HepG2 (cell line): ENCODE results near the gene RAPH1. TPM values are rescaled to one million over a fixed set of nuclear protein-coding genes. Genes with fewer than 3 reads are reported as not detected.
A peak's percentile ranks its signal among the peaks of the same experiment; 100 is the strongest.

ENCODE experiments used
- ATAC-seq: fragments of 200-7000 bp; cut with Tn5 transposase; 3 replicates; pipeline ENCODE4 v1.9.1; 2020; ENCODE audit warnings: mild to moderate bottlenecking, moderate library complexity
- BruUV-seq: library from RNA; stranded (reverse); fragments of 400-500 nt; replicated peaks from 2 replicates; lab custom pipeline; 2021; lab: Mats Ljungman, UMichigan
- CTCF ChIA-PET: fragments of 300-600 bp; formaldehyde crosslinking; extraction: SDS; loops from one replicate; lab custom pipeline; 2021; ENCODE audit warnings: low total read pairs, inconsistent platforms, low intra/inter-chr PET ratio; lab: Yijun Ruan, JAX
- POLR2A ChIA-PET: fragments of 350-600 bp; sonication (Branson Sonifier 250); formaldehyde crosslinking; loops from one replicate; lab custom pipeline; 2020; ENCODE audit warnings: antibody characterized with exemption, inconsistent platforms; lab: Yijun Ruan, JAX
- DNase-seq: peaks from one replicate; pipeline ENCODE4 v3.0.0-alpha.2; 2015; ENCODE audit warnings: low spot score
- FAIRE-seq: peaks from 3 replicates; lab custom pipeline; 2011; peaks lifted over from hg19 to GRCh38; lab: Jason Lieb, UNC
- H2AFZ ChIP-seq: one replicate; pipeline ENCODE4 v1.6.1; 2011; ENCODE audit warnings: low read length, inconsistent platforms
- H3K27ac ChIP-seq: fragments of 300-600 bp; 3 replicates; pipeline ENCODE4 v1.8.0; 2011; ENCODE audit warnings: mixed run types, mild to moderate bottlenecking, mixed read lengths, low read length, inconsistent platforms; ENCODE audit not compliant: insufficient read depth; ENCODE audit errors: extremely low read length
- H3K27me3 ChIP-seq, 2 experiments: fragments of 200-600 bp in 1 of 2; 2 replicates in 1 of 2; 3 replicates in 1 of 2; pipeline versions ENCODE4 v1.6.0 to v1.8.0; 2011; ENCODE audit warnings: low read length in 2 of 2, mild to moderate bottlenecking in 2 of 2, moderate library complexity in 2 of 2, inconsistent platforms in 1 of 2; ENCODE audit not compliant: insufficient read depth in 2 of 2, control insufficient read depth in 1 of 2
- H3K36me3 ChIP-seq, 2 experiments: fragments of 200-600 bp in 1 of 2; replicated peaks in 1 of 2; 2 replicates in 1 of 2; 3 replicates in 1 of 2; pipeline versions ENCODE4 v1.5.1 to v1.8.0; 2011; ENCODE audit warnings: low read length in 2 of 2, inconsistent platforms in 1 of 2; ENCODE audit not compliant: insufficient read depth in 2 of 2, control insufficient read depth in 1 of 2
- H3K4me1 ChIP-seq: 2 replicates; pipeline ENCODE4 v1.5.1; 2012; ENCODE audit warnings: low read length, inconsistent platforms; ENCODE audit not compliant: insufficient read depth
- H3K4me2 ChIP-seq: 2 replicates; pipeline ENCODE4 v1.6.0; 2011; ENCODE audit warnings: low read depth, low read length, inconsistent platforms
- H3K4me3 ChIP-seq, 3 experiments: fragments of 200-600 bp in 1 of 3; sonication (generic), shearing (Covaris generic) in 1 of 3; replicated peaks in 1 of 3; 2 replicates each; pipeline ENCODE4 v1.5.1; 2011 to 2016; ENCODE audit warnings: low read length in 3 of 3, inconsistent platforms in 2 of 3, low read depth in 2 of 3, mild to moderate bottlenecking in 2 of 3, control low read depth in 1 of 3, mixed read lengths in 1 of 3; ENCODE audit not compliant: insufficient read depth in 1 of 3
- H3K79me2 ChIP-seq: one replicate; pipeline ENCODE4 v1.6.1; 2011; ENCODE audit warnings: low read length, inconsistent platforms; ENCODE audit not compliant: insufficient read depth
- H3K9ac ChIP-seq: 2 replicates; pipeline ENCODE4 v1.6.0; 2011; ENCODE audit warnings: mild to moderate bottlenecking, low read depth, low read length, inconsistent platforms; ENCODE audit not compliant: insufficient read depth
- H3K9me3 ChIP-seq: 2 replicates; pipeline ENCODE4 v1.5.1; 2012; ENCODE audit warnings: mild to moderate bottlenecking, low read length
- H4K20me1 ChIP-seq: 2 replicates; pipeline ENCODE4 v1.6.0; 2011; ENCODE audit warnings: inconsistent platforms, mild to moderate bottlenecking, low read length, moderate library complexity; ENCODE audit not compliant: insufficient read depth
- FOXA3 ChIP-seq: IDR thresholded peaks from 2 replicates; pipeline ENCODE4 v1.6.1; 2016; ENCODE audit warnings: missing genetic modification reagents, missing compliant biosample characterization
- KAT2B ChIP-seq: fragments of 150-350 bp; IDR thresholded peaks from 2 replicates; pipeline ENCODE4 v1.6.1; 2014; ENCODE audit warnings: low read depth, low read length, borderline replicate concordance
- MLLT10 ChIP-seq: sonication (generic); formaldehyde crosslinking; IDR thresholded peaks from 2 replicates; pipeline ENCODE4 v1.4.0; 2020; ENCODE audit warnings: missing genetic modification reagents
- SOX13 ChIP-seq, 3 experiments: fragments of 450-650 bp in 1 of 3; sonication (generic) in 1 of 3; formaldehyde crosslinking in 1 of 3; IDR thresholded peaks in 2 of 3; conservative IDR thresholded peaks in 1 of 3; 2 replicates each; pipeline versions ENCODE4 v1.5.0 to v1.6.1; 2016 to 2020; ENCODE audit warnings: antibody characterized with exemption in 1 of 3, mild to moderate bottlenecking in 1 of 3, missing compliant biosample characterization in 1 of 3, missing genetic modification reagents in 1 of 3, moderate library complexity in 1 of 3
- ZFYVE20 ChIP-seq: sonication (generic); formaldehyde crosslinking; IDR thresholded peaks from 2 replicates; pipeline ENCODE4 v1.8.0; 2023; ENCODE audit warnings: low read depth, mild to moderate bottlenecking, moderate library complexity, missing genetic modification reagents, borderline replicate concordance
- ZNF33A ChIP-seq: sonication (generic); formaldehyde crosslinking; IDR thresholded peaks from 2 replicates; pipeline ENCODE4 v1.5.1; 2020; ENCODE audit warnings: missing genetic modification reagents, mild to moderate bottlenecking, moderate library complexity, borderline replicate concordance
- WGBS: methylation state at CpG from one replicate; pipeline ENCODE4 v1.1.6; 2017; ENCODE audit warnings: low lambda C conversion rate; 5-methylcytosine and 5-hydroxymethylcytosine counted together
- in situ Hi-C: cut with HindIII; loops from 2 replicates; pipeline ENCODE4 v1.10.0; 2017; ENCODE audit warnings: low pct_unique_long_range_greater_than_20kb; ENCODE audit not compliant: extremely low pct_ligation_motif_present
- intact Hi-C: fragments of 100-400 bp; cut with micrococcal nuclease; formaldehyde crosslinking; loops from one replicate; pipeline ENCODE4 v1.10.0; 2022; ENCODE audit not compliant: unreplicated experiment
- polyA plus RNA-seq, 8 experiments: library from polyadenylated mRNA; depleted of rRNA in 3 of 8; stranded (reverse) in 7 of 8; unstranded in 1 of 8; fragments of >200 nt; fragmentation: Illumina TruSeq in 4 of 8; extraction: Trizol in 4 of 8; gene quantifications; 2 replicates each; pipeline versions ENCODE4 v1.2.1 to v1.2.3, GENCODE V29; 2011 to 2016; ENCODE audit warnings: low read depth in 4 of 8, missing spikeins in 1 of 8, mixed read lengths in 1 of 8; ENCODE audit not compliant: insufficient read depth in 1 of 8
- total RNA-seq, 5 experiments: library from RNA; depleted of rRNA; stranded (reverse); fragments of >200 nt; fragmentation: Illumina TruSeq; extraction: Trizol; gene quantifications; 2 replicates each; pipeline ENCODE4 v1.2.3, GENCODE V29; 2016; ENCODE audit warnings: low read depth in 1 of 5
- TF ChIP-seq, protein P1 (sequence below): IDR thresholded peaks from 2 replicates; pipeline ENCODE4 v1.6.1; 2016; ENCODE audit warnings: missing compliant biosample characterization, missing genetic modification reagents, borderline replicate concordance
- TF ChIP-seq, protein P2 (sequence below): sonication (generic); formaldehyde crosslinking; IDR thresholded peaks from 2 replicates; pipeline ENCODE4 v1.5.1; 2020; ENCODE audit warnings: missing genetic modification reagents, mild to moderate bottlenecking, borderline replicate concordance
- TF ChIP-seq, protein P3 (sequence below): sonication (generic); formaldehyde crosslinking; IDR thresholded peaks from 2 replicates; pipeline ENCODE4 v1.4.0; 2020; ENCODE audit warnings: missing genetic modification reagents

RAPH1 gene
- total and polyA plus RNA-seq, 2 of the 13 experiments (the other 11 are each of a cell fraction or from before 2014, with no cell fraction given): 5.3 to 6.7 TPM

DNA sequence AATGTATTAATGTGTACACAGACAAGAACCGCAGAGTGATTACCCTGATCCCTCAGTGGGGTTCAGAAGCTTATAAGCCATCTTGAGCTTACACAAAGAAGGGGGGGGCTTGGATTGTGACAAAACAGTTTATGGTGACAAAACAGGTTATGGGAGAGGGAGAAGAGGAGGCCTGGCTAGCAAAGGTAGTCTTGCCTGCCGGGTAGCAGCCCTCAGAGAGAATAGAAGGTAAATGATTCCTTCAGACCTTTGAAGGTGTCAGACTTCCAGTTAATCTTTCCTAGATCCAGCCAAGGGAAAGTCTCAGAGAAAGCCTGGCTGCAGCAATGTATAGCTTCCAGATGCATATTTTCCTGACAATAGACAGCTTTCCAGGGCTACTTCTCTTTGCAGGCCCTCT lies 44.6 kb upstream of the RAPH1 start (continued):
- TF ChIP-seq, protein P1, sequence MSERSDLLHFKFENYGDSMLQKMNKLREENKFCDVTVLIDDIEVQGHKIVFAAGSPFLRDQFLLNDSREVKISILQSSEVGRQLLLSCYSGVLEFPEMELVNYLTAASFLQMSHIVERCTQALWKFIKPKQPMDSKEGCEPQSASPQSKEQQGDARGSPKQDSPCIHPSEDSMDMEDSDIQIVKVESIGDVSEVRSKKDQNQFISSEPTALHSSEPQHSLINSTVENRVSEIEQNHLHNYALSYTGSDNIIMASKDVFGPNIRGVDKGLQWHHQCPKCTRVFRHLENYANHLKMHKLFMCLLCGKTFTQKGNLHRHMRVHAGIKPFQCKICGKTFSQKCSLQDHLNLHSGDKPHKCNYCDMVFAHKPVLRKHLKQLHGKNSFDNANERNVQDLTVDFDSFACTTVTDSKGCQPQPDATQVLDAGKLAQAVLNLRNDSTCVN: no peak
- no peak for TF ChIP-seq KAT2B

DNA sequence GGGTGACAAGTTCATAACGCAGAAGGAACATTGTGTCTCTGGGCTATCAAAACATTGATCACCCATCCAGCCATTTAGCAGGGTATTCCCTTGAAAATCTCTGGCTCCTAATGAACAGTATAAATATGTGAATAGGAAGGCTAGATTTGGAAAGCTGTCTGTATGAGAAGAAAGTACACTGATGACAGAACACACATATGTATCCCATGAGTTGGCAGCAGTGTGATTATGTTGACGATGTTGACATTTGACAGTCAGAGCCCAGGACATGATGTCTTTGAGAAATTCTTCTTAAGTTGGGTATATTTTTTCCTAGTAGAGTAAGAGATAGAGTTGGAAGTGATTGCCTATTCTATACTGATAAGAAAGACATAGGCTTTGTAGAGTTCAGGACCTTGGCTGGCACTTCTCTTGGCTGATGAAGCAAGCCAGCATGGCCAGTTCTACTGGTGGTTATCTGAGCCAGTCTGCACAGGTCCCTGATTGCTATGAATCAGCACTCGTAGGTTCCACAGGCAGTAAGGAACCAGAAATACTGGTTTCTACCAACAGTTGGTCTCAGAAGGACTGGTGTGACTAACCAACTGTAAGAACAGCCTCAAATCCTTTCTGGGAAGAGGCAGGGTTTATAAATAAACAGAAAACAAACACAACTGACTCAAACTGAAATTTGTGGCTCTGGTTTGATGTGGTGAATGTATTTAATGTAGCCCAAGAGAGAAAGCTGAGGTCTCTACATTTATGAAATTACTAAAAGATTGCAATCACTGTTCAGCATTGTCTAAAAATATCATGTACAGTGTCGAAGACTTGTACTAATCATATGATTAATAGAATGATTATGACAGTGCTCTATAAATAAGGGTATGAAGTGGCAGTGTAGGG lies 43.9 kb upstream of the RAPH1 start:
- no peak for FAIRE-seq
- POLR2A ChIA-PET: no interaction called here
- no peak overlapping the region for H3K4me3 ChIP-seq
- no peaks in the 10 kb centered on the region for H3K79me2 ChIP-seq
- H3K9me3 ChIP-seq: no peaks in the 10 kb centered on the region
- no peaks in the 10 kb centered on the region for H4K20me1 ChIP-seq
- H3K9ac ChIP-seq: no peak overlapping the region
- H3K4me2 ChIP-seq: no peak overlapping the region
- BruUV-seq: no TSS peak
- H3K27me3 ChIP-seq: no peaks in the 10 kb centered on the region
- CTCF ChIA-PET: no interaction called here
- H3K36me3 ChIP-seq: no peaks in the 10 kb centered on the region
- intact Hi-C loops: no loop called here
- WGBS: 25% methylated on average over 4 of the region's 4 CpGs
- no peak for DNase-seq
- in situ Hi-C loops: no loop called here
- no peak overlapping the region for H2AFZ ChIP-seq
- TF ChIP-seq ZNF33A (CRISPR knock-in tag) (no peak), SOX13 (IDR thresholded peaks at IDR 0.05) (no peak), SOX13 (CRISPR knock-in tag; conservative IDR thresholded peaks at IDR 0.05 in 1 of 2, IDR thresholded peaks at IDR 0.05 in 1 of 2) (no peak), ZFYVE20 (no peak), MLLT10 (CRISPR knock-in tag) (no peak), FOXA3 (CRISPR knock-in tag) (no peak)
- TF ChIP-seq, protein P2, sequence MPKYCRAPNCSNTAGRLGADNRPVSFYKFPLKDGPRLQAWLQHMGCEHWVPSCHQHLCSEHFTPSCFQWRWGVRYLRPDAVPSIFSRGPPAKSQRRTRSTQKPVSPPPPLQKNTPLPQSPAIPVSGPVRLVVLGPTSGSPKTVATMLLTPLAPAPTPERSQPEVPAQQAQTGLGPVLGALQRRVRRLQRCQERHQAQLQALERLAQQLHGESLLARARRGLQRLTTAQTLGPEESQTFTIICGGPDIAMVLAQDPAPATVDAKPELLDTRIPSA: no peak
- TF ChIP-seq, protein P3, sequence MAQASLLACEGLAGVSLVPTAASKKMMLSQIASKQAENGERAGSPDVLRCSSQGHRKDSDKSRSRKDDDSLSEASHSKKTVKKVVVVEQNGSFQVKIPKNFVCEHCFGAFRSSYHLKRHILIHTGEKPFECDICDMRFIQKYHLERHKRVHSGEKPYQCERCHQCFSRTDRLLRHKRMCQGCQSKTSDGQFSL: no peak
- TF ChIP-seq, all 625 proteins: peak for 0
- Histone ChIP-seq H3K27ac (no peak overlapping the region), H3K4me1 (peaks cover 19% of the 10 kb centered on the region)
- peak; percentile 47; the same call in 1 of the 3 replicates for ATAC-seq
